Smooth muscle cell (in vitro differentiated cells): ENCODE results near the gene MAPK6. TPM values are rescaled to one million over a fixed set of nuclear protein-coding genes. Genes with fewer than 3 reads are reported as not detected.

Experiments used
- DNase-seq: peaks from one replicate; lab custom pipeline; 2025; ENCODE audit not compliant: unreplicated experiment; lab: John Stamatoyannopoulos, UW
- H2AFZ ChIP-seq: fragments of 200-600 bp; sonication (generic); 2 replicates; pipeline ENCODE4 v1.6.0; 2016; ENCODE audit warnings: antibody characterized with exemption, low read depth, mild to moderate bottlenecking
- H3F3A ChIP-seq: fragments of 200-600 bp; sonication (generic); 2 replicates; pipeline ENCODE4 v1.6.0; 2017; ENCODE audit warnings: antibody characterized with exemption, low read depth
- H3K27ac ChIP-seq: fragments of 200-600 bp; sonication (generic); 2 replicates; pipeline ENCODE4 v1.5.1; 2016; ENCODE audit warnings: low read depth, mild to moderate bottlenecking
- H3K27me3 ChIP-seq: fragments of 200-600 bp; sonication (generic); 2 replicates; pipeline ENCODE4 v1.6.1; 2016; ENCODE audit warnings: low read depth, mild to moderate bottlenecking
- H3K36me3 ChIP-seq: fragments of 200-600 bp; sonication (generic); 2 replicates; pipeline ENCODE4 v1.5.1; 2016; ENCODE audit warnings: low read depth
- H3K4me1 ChIP-seq: fragments of 200-600 bp; sonication (generic); 2 replicates; pipeline ENCODE4 v1.5.1; 2016; ENCODE audit warnings: low read depth
- H3K4me2 ChIP-seq: fragments of 200-600 bp; sonication (generic); 2 replicates; pipeline ENCODE4 v1.6.0; 2016; ENCODE audit warnings: mild to moderate bottlenecking
- H3K4me3 ChIP-seq: fragments of 200-600 bp; sonication (generic); 2 replicates; pipeline ENCODE4 v1.5.1; 2016; ENCODE audit warnings: mild to moderate bottlenecking
- H3K79me2 ChIP-seq: fragments of 200-600 bp; sonication (generic); 2 replicates; pipeline ENCODE4 v1.6.0; 2016; ENCODE audit warnings: low read depth, mild to moderate bottlenecking
- H3K9ac ChIP-seq: fragments of 200-600 bp; sonication (generic); 2 replicates; pipeline ENCODE4 v1.6.0; 2016; ENCODE audit warnings: low read depth
- H3K9me3 ChIP-seq: fragments of 200-600 bp; sonication (generic); replicated peaks from 2 replicates; pipeline ENCODE4 v1.5.1; 2016; ENCODE audit warnings: low read depth
- H4K20me1 ChIP-seq: fragments of 200-600 bp; sonication (generic); 2 replicates; pipeline ENCODE4 v1.6.0; 2016; ENCODE audit warnings: low read depth
- CTCF ChIP-seq: fragments of 200-600 bp; sonication (generic); IDR thresholded peaks from 2 replicates; pipeline ENCODE4 v1.5.1; 2017; ENCODE audit warnings: borderline replicate concordance, mild to moderate bottlenecking, antibody characterized with exemption; ENCODE audit not compliant: insufficient read depth, poor library complexity, severe bottlenecking
- WGBS: methylation state at CpG from one replicate; pipeline ENCODE4 v1.1.7; 2016; ENCODE audit warnings: low lambda C conversion rate; 5-methylcytosine and 5-hydroxymethylcytosine counted together
- polyA plus RNA-seq: library from polyadenylated mRNA; unstranded; fragments of >200 nt; fragmentation: Nextera tagmentation; extraction: Ambion mirVana; gene quantifications from 2 replicates; pipeline ENCODE4 v1.2.1, GENCODE V29; 2016
- total RNA-seq: library from RNA; depleted of rRNA; stranded (reverse); fragments of >200 nt; gene quantifications from 2 replicates; pipeline ENCODE4 v1.2.3, GENCODE V29; 2014

MAPK6 gene
- total and polyA plus RNA-seq, 2 experiments from 2014 or later, result 38.6 to 107 TPM

GRCh38 chr15:52023169-52023922 lies 4.3 kb downstream of the MAPK6 start:
- H3K27me3 ChIP-seq, result no peaks in the 10 kb centered on the region
- peak overlapping the region; percentile 17 for H3K27ac ChIP-seq
- H3K79me2 ChIP-seq, result peaks cover 85% of the 10 kb centered on the region
- DNase-seq, result no peak
- peaks cover 8% of the 10 kb centered on the region for H3F3A ChIP-seq
- WGBS, result 98% methylated on average over 13 of the region's 13 CpGs
- H3K9ac ChIP-seq, result no peak overlapping the region
- no peak overlapping the region for H2AFZ ChIP-seq
- H3K9me3 ChIP-seq, result no peaks in the 10 kb centered on the region
- H3K4me1 ChIP-seq, result peaks cover 19% of the 10 kb centered on the region
- TF ChIP-seq CTCF, result no peak
- no peak overlapping the region for H3K4me3 ChIP-seq
- no peaks in the 10 kb centered on the region for H3K36me3 ChIP-seq
- peaks cover 65% of the 10 kb centered on the region for H4K20me1 ChIP-seq
- H3K4me2 ChIP-seq, result peak overlapping the region; percentile 14

GRCh38 chr15:52028431-52029093 lies 9.5 kb downstream of the MAPK6 start:
- H3F3A ChIP-seq, result no peaks in the 10 kb centered on the region
- no peak overlapping the region for H3K4me3 ChIP-seq
- 94% methylated on average over 5 of the region's 5 CpGs for WGBS
- H3K9ac ChIP-seq, result no peak overlapping the region
- H3K27ac ChIP-seq, result no peak overlapping the region
- no peaks in the 10 kb centered on the region for H3K9me3 ChIP-seq
- no peak overlapping the region for H2AFZ ChIP-seq
- no peak overlapping the region for H3K4me2 ChIP-seq
- peaks cover 100% of the 10 kb centered on the region for H4K20me1 ChIP-seq
- H3K36me3 ChIP-seq, result no peaks in the 10 kb centered on the region
- no peak for DNase-seq
- peaks cover 100% of the 10 kb centered on the region for H3K79me2 ChIP-seq
- TF ChIP-seq CTCF, result no peak
- H3K27me3 ChIP-seq, result no peaks in the 10 kb centered on the region
- H3K4me1 ChIP-seq, result no peaks in the 10 kb centered on the region

GRCh38 chr15:52030010-52030409 lies 11.0 kb downstream of the MAPK6 start:
- Histone ChIP-seq H3K27ac (no peak overlapping the region), H3K4me2 (no peak overlapping the region), H3K4me3 (no peak overlapping the region), H3K9me3 (no peaks in the 10 kb centered on the region), H2AFZ (no peak overlapping the region), H3K4me1 (no peaks in the 10 kb centered on the region), H4K20me1 (peaks cover 100% of the 10 kb centered on the region), H3F3A (peaks cover 5% of the 10 kb centered on the region), H3K9ac (no peak overlapping the region), H3K79me2 (peaks cover 100% of the 10 kb centered on the region), H3K36me3 (no peaks in the 10 kb centered on the region), H3K27me3 (no peaks in the 10 kb centered on the region)
- no peak for TF ChIP-seq CTCF
- no peak for DNase-seq
- 94% methylated on average over 2 of the region's 2 CpGs for WGBS
